Left renal cortex interstitium (tissue), 4 donors: Measurements from ENCODE around the gene SHROOM1. TPM values are rescaled to one million over a fixed set of nuclear protein-coding genes. Genes with fewer than 3 reads are reported as not detected.
"Not testable (repeated sequence)": the region's sequence is repeated elsewhere in the genome, so short reads cannot be mapped to it uniquely, and the experiment has no call there.

Source experiments
- DNase-seq, 4 donors: peaks; one replicate each; pipeline ENCODE4 v3.0.0-alpha.2; 2013; ENCODE audit warnings: low read depth in 4 of 4, low spot score in 2 of 4, missing footprints in 1 of 4
- polyA plus RNA-seq, 4 donors: library from polyadenylated mRNA; unstranded; fragments of 120-200 nt; gene quantifications; one replicate each; pipeline ENCODE4 v1.2.1, GENCODE V29; 2013; ENCODE audit not compliant: insufficient read length in 4 of 4

Gene SHROOM1
- polyA plus RNA-seq, 4 donors = 11.6 to 22.7 (median 18.4) TPM

DNA sequence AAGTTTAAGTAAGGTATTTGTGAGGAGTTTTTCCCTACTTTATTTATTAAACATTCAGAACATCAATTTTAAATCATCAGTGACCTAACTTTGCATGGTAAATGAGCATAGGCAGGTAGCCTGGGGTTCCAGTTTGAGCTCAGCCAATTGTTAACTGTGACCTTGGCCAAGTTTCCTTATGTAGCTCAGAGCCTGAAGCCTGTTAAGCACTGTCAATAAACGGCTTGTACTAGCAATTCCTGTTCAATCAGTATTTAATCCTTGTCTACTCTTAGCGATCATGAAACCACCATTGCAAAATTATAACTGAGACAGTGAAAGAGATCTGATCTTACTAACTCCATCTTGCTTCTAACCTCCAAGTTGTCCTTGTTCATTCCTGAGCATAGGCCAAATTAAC lies 22.0 kb downstream of the SHROOM1 start:
- DNase-seq = no peak

DNA sequence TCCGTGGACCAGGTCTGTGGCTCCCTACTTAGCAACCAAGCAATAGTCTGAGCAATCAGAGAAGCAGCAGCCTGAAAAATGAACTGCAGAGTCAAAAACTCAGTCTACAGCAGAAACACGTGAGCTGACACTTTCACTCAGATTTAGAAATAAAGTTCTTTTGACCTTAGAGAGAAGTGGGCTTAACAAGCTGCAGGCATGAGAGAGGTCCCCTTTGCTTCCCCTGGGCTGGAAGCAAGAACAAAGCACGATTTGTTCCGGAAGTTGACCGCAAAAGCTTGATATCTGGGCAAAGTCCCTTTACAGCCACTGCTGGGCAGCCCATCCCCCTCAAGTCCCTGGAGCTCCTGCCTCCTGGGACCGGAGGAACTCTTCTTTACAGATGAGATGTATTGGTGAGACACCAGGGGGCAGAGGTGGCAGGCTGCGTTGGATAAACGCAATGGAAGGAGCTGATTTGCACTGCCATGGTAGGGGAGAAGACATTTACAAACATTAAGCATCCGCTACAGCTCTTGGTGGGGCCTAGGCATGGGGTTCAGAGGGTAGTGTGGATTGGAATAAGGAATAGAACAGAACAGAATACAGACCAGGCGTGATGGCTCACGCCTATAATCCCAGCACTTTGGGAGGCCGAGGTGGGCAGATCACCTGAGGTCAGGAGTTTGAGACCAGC lies 23.1 kb downstream of the SHROOM1 start:
- DNase-seq = no peak

DNA sequence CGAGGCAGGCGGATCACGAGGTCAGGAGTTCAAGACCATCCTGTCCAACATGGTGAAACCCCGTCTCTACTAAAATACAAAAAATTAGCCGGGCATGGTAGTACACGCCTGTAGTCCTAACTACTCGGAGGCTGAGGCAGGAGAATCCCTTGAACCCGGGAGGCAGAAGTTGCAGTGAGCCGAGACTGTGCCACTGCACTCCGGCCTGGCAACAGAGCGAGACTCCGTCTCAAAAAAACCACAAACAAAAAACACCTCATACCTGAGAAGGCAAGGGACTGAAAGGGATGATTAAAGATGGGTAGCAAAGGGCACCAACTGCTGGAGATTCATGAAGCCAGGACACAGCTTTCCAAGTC lies 23.7 kb downstream of the SHROOM1 start:
- not testable (repeated sequence) for DNase-seq

DNA sequence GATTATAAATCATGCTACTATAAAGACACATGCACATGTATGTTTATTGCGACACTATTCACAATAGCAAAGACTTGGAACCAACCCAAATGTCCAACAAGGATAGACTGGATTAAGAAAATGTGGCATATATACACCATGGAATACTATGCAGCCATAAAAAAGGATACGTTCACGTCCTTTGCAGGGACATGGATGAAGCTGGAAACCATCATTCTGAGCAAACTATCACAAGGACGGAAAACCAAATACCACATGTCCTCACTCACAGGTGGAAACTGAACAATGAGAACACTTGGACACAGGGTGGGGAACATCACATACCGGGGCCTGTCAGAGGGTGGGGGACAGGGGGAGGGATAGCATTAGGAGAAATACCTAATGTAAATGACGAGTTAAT lies 24.6 kb downstream of the SHROOM1 start:
- not testable (repeated sequence) for DNase-seq

DNA sequence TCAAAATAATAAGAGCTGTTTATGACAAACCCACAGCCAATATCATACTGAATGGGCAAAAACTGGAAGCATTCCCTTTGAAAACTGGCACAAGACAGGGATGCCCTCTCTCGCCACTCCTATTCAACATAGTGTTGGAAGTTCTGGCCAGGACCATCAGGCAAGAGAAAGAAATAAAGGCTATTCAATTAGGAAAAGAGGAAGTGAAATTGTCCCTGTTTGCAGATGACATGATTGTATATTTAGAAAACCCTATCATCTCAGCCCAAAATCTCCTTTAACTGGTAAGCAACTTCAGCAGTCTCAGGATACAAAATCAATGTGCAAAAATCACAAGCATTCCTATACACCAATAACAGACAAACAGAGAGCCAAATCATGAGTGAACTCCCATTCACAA lies 26.2 kb downstream of the SHROOM1 start:
- not testable (repeated sequence) for DNase-seq

DNA sequence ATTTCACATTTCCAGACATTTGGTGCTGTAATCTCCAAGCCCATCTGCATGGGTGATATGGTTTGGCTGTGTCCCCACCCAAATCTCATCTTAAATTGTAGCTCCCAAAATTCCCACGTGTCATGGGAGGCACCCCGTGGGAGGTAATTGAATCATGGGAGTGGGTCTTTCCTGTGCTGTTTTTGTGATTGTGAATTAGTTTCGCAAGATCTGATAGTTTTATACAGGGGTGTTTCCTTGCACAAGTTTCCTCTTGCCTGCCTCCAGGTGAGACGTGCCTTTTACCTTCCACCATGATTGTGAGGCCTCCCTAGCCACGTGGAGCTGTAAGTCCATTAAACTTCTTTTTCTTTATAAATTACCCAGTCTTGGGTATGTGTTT lies 27.8 kb downstream of the SHROOM1 start:
- not testable (repeated sequence) for DNase-seq

DNA sequence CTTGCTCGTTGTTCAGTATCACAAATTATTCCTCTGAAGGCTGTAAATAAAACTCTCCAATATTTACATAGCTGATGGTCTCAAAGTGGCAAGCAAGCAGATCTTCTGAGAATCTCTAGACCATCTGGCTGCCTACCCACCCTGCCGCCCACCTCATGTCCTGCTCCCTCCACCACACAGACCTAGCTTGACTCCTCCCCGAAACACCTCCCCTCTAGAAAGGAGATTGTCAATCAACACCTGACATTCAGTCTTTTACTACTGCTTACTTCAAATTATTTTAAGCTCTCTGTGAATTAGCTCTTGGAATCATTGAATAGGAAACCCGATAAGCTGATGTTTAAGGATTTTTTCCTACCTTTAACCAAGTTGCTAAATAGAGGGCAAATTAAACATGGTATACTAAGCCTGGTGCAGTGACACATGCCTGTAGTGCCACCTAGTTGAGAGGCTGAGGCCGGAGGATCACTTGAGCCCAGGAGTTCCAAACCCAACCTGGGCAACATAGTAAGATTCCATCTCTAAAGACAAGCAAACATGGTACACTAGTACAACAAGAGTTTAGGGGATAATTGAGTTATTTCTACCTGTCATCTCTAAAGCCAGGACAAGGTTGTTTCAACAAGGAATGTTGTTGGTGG lies 28.3 kb downstream of the SHROOM1 start:
- DNase-seq = no peak

DNA sequence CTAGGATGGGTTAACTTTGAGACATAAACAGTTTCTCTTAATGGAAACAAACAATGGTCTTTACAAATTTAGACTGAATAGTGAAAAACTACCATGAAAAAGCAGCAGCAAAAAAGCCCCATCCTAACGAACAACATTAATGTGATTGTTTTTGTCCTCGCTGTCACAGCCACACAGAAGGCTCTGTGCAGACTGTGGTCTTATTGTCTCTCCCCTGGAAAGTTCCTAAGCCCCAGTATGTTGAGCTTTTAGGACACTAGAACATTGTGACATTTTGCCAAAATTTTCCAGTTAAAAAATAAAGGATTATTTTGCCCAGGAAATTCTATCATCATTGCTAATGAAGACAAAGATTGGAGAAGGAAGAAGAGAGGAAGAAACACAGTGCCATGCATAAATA lies 29.9 kb downstream of the SHROOM1 start:
- DNase-seq = no peak

DNA sequence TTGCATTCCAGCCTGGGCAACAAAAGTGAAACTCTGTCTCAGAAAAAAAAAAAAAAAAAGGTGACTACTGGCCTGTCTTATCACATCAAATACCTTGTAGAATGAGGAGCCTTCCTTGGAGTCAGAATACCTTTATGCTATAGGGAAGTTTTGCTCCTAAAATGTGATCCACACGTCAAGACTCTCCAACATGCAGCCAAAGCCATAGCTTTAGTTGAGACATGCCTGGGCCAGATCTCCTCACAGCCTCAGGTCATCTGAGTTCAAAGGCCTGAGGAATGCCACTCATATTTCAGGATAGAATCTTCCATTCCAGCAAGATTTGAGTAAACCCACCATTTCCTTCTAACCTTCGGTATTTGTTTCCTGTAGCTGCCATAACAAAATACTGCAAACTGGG lies 31.1 kb downstream of the SHROOM1 start:
- no peak for DNase-seq

DNA sequence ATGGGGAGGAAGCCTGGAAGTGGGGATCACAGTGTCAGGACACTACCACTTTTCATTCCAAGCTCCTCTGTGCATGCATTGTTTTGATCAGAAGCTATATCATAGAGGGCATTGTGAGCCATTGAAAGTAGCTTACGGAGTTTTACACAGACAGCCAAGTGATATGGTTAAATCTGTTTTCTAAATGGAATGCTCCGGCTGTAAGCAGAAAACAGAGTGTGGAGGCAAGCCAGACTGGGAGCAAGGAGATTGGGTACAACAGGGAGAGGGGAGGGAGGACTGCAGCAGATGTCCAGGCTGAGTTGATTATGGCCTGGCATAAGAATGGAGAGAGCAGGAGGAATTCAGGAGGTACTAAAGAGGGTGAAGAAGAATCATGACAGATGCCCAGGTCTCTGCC lies 32.8 kb downstream of the SHROOM1 start:
- no peak for DNase-seq

DNA sequence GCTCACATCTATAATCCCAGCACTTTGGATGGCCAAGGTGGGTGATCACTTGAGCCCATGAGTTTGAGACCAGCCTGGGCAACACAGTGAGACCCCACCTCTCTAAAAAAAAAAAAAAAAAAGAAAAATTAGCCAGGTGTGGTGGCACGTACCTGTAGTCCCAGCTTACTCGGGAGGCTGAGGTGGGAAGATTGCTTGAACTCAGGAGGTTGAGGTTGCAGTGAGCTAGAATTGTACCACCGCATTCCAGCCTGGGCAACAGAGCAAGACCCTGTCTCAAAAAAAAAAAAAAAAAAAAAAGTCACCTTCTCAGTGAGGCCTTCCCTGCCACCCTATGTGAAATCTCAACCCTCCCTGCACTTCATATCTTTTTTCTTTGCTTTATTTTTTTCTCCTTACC lies 39.4 kb downstream of the SHROOM1 start:
- no peak for DNase-seq

DNA sequence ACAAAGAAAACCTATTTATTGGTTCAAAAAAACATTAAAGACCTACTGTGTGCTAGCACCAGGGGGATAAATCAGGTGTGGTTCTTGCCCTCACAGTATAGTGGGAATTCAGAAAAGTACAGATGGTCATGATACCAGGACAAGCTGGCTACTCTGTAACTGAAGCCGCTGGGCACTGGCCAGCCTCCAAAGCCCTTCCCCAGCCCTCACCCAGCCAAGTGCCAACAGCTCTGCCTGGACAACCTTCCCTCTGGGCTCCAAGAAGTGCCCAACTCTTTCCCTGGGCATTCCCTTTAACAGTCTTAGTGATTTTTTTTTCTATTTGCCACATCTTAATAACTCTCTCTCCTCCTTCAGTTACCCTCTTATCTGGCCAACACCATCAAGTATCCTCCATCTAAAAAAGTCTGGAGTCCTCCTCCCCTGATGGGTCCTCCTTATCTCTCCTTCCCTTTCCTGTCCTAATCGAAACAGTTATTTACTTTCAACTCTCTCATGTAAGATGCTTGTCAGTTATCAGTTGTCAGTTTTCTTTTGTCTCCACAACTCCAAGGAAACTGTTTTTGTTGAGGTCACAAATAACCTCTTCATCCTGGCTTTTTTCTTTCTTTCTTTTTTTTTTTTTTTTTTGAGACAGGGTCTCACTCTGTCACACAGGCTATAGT lies 40.1 kb downstream of the SHROOM1 start:
- DNase-seq = no peak

DNA sequence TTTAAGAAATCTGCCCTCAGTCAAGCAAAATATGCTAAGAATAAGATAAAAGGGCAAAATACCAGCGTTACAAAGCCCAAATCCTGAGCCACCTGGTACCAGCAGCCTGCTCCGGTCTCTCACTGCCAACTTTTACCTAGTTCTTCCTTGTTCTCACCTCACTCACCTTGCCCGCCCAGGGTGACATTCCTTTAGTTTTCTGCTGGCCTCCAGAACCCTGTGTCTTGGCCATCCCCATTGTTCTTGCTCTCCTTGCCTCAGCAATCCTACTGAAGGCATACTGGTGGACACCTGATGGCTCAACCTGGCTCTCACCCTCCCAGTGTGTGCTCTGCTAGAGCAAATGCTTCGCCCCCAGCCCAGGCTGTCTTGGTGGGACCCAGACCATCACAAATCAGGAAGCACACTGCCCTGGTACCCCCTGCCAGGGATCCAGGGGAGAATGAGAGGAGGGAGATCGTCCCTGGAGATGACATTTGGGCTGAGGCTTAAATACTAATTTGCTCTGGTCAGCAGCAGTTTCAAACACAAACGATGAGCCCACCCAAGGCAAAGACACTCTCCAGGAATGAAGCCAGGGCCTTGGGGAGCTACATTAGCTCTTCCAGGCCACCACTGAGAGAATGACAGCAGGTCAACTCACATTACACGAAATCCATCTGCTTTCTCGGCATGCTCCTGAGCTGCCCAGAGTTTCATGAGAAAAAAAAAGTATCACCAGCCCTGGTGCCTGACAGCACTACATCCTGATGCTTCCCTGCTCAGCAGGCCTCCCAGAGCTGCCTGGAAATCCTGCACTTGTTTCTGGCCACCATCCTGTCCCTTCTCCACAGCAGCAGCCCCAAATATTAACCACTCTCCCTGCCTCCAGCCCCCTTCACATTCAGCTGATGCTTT lies 41.2 kb downstream of the SHROOM1 start:
- DNase-seq = no peak

DNA sequence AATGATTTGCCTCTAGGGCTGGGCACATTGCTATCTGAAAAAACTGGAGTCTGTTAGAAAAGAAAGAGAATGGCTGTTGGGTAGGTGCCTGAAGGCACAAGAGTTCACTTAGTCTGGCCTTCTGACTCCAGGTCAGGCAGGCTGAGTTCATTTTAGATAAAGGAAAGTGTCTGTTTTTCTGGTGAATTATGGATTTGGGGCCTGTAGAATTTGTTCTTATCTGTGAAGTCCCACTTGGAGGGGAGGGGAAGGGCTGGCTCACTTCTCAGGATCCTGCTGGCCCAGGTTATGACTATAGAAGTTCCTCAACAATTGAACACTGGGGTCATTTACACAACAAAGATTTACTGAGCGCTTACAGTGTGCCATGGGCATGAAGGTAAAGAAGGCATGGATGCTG lies 41.9 kb downstream of the SHROOM1 start:
- DNase-seq = no peak

DNA sequence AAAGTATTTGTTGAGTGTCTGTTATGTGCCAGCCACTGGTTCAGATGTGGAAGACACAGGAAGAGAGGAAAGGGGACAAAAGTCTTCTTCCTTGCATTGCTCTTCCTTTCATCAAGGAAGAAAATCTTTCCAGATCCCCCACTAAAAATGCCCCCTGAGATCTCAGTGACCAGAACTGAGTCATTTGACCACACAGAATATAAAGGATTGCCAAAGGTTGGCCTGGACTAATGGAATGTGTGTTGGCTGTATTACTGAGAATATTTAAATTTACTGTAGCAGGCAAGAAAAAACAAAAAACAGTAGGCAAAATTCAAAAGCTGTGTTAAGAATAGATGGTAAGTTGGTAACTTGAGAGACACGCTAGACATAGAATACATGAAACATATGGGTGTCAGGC lies 43.4 kb downstream of the SHROOM1 start:
- DNase-seq = no peak

DNA sequence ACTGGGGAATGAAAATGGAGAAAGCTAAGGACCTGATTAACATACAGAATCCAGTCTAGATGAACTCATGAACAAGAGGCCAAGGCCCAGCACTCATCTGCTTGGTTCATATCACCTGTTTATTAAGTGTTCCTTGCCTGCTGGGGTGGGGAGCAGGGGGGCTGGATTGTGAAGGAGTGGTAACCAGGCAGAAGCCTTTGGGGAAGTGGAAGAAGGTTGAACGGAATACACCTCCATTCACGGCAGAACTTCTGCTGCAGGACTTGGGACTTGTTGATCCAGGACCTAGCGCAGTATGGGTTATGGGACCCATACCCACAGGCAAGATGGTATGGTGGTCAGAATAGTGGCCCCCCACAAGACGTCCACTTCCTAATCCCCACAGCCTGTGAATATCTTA lies 44.6 kb downstream of the SHROOM1 start:
- no peak for DNase-seq

DNA sequence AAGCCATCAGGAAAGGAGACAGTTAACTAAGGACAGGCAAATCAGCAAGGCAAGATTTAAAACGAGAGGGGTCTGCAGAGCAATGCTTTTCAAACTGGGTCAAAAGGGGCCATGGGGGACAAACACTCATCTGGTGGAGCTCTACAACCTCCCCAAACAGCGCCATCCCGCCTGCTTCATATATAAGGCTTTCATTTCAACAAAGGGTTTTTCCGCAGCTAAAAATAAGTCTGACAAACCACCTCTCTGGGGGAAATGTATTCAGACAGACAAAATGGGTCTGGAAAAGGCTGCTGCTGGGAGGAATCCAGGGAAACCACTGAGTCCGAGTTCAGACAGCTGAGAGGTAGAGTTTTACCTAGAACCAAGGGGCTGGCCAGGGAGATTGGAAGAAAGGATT lies 45.1 kb downstream of the SHROOM1 start:
- no peak for DNase-seq

DNA sequence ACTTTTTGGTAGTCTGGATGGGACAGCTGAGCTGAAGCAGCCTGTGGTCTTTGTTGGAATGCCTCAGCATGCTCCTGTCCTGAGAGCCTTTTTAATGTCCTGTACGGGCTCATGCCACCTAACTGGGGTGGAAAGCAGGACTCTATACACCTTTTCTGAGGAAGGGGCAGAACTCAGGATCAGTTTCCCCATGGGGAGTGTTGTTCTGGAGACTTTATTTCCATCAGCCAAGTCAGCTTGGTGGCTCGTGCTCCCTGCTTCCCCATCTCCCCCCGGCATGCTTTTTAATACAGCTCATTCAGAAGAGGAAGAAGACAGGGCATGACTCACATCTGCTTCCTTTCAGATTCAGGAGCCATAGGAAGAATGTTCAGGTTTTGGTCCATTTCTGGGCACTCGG lies 48.3 kb downstream of the SHROOM1 start:
- no peak for DNase-seq

DNA sequence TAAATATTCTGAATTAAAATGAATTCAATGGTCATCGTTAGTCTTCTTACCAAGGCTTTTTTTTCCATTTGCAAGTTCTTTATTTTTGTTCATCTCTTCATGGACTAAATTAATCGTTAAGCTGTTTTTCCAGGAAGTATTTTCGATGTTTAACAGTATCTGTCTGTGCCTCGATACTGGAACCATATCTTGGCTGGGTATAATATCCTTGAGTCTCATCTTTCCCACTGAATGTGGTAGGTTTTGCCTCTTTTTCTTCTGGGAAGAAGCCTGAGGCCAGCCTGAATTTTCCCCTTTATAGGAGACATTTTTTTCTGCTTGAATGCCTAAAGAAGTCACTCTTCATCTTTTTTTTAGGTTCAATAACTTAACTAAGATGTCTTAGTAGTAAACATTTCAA lies 49.4 kb downstream of the SHROOM1 start:
- no peak for DNase-seq

DNA sequence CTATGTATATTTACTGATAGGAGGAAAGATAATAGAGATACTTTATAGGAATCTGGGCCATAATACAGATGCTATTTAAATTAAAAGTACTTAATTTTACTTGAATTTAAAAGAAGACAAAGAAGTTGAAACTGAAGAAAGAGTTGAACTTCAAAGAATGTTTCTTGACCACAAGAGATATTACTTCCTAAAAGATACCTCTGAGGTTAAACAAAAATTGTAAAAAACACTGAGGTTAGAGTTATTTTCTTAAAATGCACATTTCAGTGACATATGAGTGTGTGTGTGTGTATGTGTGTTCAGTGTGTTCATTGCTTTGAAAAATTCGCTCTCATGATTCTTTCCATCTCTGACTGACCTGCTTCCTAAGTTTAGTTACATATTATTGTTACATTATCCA lies 49.9 kb downstream of the SHROOM1 start:
- DNase-seq = no peak

DNA sequence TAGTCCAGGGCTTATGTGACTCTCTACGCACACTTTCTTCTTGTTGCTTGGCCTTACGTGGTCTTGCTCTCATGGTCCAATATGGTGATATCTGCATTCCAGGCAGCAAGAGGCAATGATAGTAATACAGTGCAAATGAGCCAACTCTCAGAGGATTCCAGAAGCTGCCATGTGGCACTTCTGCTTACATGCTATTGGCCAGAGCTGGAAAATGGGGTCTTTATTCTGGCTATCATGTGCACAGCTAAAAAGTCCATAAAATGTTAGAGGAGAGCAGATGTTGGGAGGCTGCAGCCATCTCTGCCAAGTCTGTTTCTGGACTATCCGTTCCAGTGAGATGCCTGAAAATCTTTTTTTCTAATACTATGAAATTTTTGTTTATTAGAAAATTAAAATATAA lies 50.5 kb downstream of the SHROOM1 start:
- no peak for DNase-seq
